Small intestine (tissue), 4 donors: ENCODE data around the gene ZCCHC12. TPM values are rescaled to one million over a fixed set of nuclear protein-coding genes. Genes with fewer than 3 reads are reported as not detected.

Source experiments
- polyA plus RNA-seq, 4 donors: library from polyadenylated mRNA; stranded (reverse) in 3 of 4; unstranded in 1 of 4; fragments of 200-250 nt in 3 of 4; fragments of 120-200 nt in 1 of 4; gene quantifications; one replicate each; pipeline versions ENCODE4 v1.2.1 to v1.2.3, GENCODE V29; 2013
- donor health status: healthy with polysubstance abuse.
- donor health status: Bipolar disorder and iron deficiency.
- donor health status: healthy.

ZCCHC12 gene
- polyA plus RNA-seq, 4 donors: 0.25 to 1.8 TPM; not detected in 2

Other genes starting within 250 kb of the ZCCHC12 start
- gene IL13RA1, start 96.2 kb upstream of the ZCCHC12 start, polyA plus RNA-seq: 10 to 100 TPM; 33.6 to 73.6 (median 36.1) TPM
- gene LONRF3, start 150.8 kb downstream of the ZCCHC12 start, polyA plus RNA-seq: 1 to 10 TPM; 2.0 to 3.4 (median 2.3) TPM
- gene CT47C1, start 249.2 kb downstream of the ZCCHC12 start, polyA plus RNA-seq: not detected